ENCODE measurements around the gene NOLC1.

DNA sequence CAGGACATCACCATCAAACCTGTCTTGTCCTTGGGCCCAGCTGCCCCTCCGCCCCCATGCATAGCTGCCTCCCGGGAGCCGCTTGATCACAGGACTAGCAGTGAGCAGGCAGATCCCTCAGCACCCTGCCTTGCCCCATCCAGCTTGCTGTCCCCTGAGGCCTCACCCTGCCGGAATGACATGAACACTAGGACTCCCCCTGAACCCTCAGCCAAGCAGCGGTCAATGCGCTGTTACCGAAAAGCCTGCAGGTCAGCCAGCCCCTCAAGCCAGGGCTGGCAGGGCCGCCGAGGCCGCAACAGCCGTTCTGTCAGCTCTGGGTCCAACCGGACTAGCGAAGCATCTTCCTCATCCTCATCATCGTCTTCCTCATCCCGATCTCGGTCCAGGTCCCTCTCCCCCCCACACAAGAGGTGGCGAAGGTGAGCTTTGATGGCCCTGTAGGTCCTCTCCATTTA lies 5.2 kb upstream of the NOLC1 start:
- TF ChIP-seq, protein P1, sequence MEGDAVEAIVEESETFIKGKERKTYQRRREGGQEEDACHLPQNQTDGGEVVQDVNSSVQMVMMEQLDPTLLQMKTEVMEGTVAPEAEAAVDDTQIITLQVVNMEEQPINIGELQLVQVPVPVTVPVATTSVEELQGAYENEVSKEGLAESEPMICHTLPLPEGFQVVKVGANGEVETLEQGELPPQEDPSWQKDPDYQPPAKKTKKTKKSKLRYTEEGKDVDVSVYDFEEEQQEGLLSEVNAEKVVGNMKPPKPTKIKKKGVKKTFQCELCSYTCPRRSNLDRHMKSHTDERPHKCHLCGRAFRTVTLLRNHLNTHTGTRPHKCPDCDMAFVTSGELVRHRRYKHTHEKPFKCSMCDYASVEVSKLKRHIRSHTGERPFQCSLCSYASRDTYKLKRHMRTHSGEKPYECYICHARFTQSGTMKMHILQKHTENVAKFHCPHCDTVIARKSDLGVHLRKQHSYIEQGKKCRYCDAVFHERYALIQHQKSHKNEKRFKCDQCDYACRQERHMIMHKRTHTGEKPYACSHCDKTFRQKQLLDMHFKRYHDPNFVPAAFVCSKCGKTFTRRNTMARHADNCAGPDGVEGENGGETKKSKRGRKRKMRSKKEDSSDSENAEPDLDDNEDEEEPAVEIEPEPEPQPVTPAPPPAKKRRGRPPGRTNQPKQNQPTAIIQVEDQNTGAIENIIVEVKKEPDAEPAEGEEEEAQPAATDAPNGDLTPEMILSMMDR (IDR thresholded peaks at IDR 0.05), result no peak
- TF ChIP-seq POLR2A (IDR thresholded peaks at IDR 0.05), result no peak
